Adipocyte (in vitro differentiated cells): ENCODE results near the gene AZU1.

Experiments
- DNase-seq: peaks from one replicate; pipeline ENCODE4 v3.0.0-alpha.2; 2015; ENCODE audit warnings: low read depth
- H3K27me3 ChIP-seq: replicated peaks from 2 replicates; pipeline ENCODE4 v1.7.0; 2013; ENCODE audit warnings: mild to moderate bottlenecking, low read length, moderate library complexity; ENCODE audit not compliant: control insufficient read depth, insufficient read depth
- H3K36me3 ChIP-seq: 2 replicates; pipeline ENCODE4 v1.7.0; 2013; ENCODE audit warnings: low read length, mild to moderate bottlenecking, moderate library complexity; ENCODE audit not compliant: control insufficient read depth, insufficient read depth, severe bottlenecking
- H3K4me1 ChIP-seq: 2 replicates; pipeline ENCODE4 v1.7.0; 2013; ENCODE audit warnings: mild to moderate bottlenecking, low read length, moderate library complexity; ENCODE audit not compliant: control insufficient read depth, insufficient read depth
- H3K4me3 ChIP-seq: 2 replicates; pipeline ENCODE4 v1.7.0; 2013; ENCODE audit warnings: mild to moderate bottlenecking, low read length, moderate library complexity
- H3K9ac ChIP-seq: 2 replicates; pipeline ENCODE4 v1.7.0; 2013; ENCODE audit warnings: mild to moderate bottlenecking, low read length, moderate library complexity
- H3K9me3 ChIP-seq: 2 replicates; pipeline ENCODE4 v1.7.0; 2013; ENCODE audit warnings: mild to moderate bottlenecking, low read length, moderate library complexity; ENCODE audit not compliant: control insufficient read depth

Gene AZU1

GRCh38 chr19:867855-868457 is 40.3 kb downstream of the AZU1 start:
- no peaks in the 10 kb centered on the region for H3K9me3 ChIP-seq
- H3K27me3 ChIP-seq: no peaks in the 10 kb centered on the region
- no peak overlapping the region for H3K4me3 ChIP-seq
- no peak overlapping the region for H3K9ac ChIP-seq
- peaks cover 23% of the 10 kb centered on the region for H3K4me1 ChIP-seq
- peaks cover 11% of the 10 kb centered on the region for H3K36me3 ChIP-seq
- no peak for DNase-seq

GRCh38 chr19:868458-869244 is 41.0 kb downstream of the AZU1 start:
- H3K4me1 ChIP-seq: peaks cover 23% of the 10 kb centered on the region
- H3K36me3 ChIP-seq: peaks cover 6% of the 10 kb centered on the region
- H3K4me3 ChIP-seq: no peak overlapping the region
- H3K27me3 ChIP-seq: no peaks in the 10 kb centered on the region
- H3K9ac ChIP-seq: peak overlapping the region; percentile 55
- no peak for DNase-seq
- H3K9me3 ChIP-seq: no peaks in the 10 kb centered on the region

GRCh38 chr19:869245-870177 is 41.9 kb downstream of the AZU1 start:
- Histone ChIP-seq H3K4me1 (peaks cover 23% of the 10 kb centered on the region), H3K36me3 (peaks cover 3% of the 10 kb centered on the region), H3K4me3 (no peak overlapping the region), H3K9ac (peak overlapping the region; percentile 55), H3K9me3 (no peaks in the 10 kb centered on the region), H3K27me3 (no peaks in the 10 kb centered on the region)
- DNase-seq: peak; percentile 97

GRCh38 chr19:870314-870713 is 42.7 kb downstream of the AZU1 start:
- Histone ChIP-seq H3K4me1 (peaks cover 23% of the 10 kb centered on the region), H3K4me3 (no peak overlapping the region), H3K36me3 (peaks cover 7% of the 10 kb centered on the region), H3K9me3 (no peaks in the 10 kb centered on the region), H3K9ac (peak overlapping the region; percentile 53), H3K27me3 (no peaks in the 10 kb centered on the region)
- no peak for DNase-seq

GRCh38 chr19:870963-871401 is 43.3 kb downstream of the AZU1 start:
- Histone ChIP-seq H3K36me3 (peaks cover 14% of the 10 kb centered on the region), H3K9ac (no peak overlapping the region), H3K27me3 (no peaks in the 10 kb centered on the region), H3K4me3 (no peak overlapping the region), H3K9me3 (no peaks in the 10 kb centered on the region), H3K4me1 (peaks cover 23% of the 10 kb centered on the region)
- DNase-seq: no peak

GRCh38 chr19:871446-872265 is 44.0 kb downstream of the AZU1 start:
- no peaks in the 10 kb centered on the region for H3K9me3 ChIP-seq
- H3K36me3 ChIP-seq: peaks cover 18% of the 10 kb centered on the region
- H3K4me3 ChIP-seq: no peak overlapping the region
- H3K27me3 ChIP-seq: no peaks in the 10 kb centered on the region
- H3K4me1 ChIP-seq: peaks cover 23% of the 10 kb centered on the region
- DNase-seq: peak; percentile 45
- no peak overlapping the region for H3K9ac ChIP-seq

- peaks cover 23% of the 10 kb centered on the region for H3K4me1 ChIP-seq
- no peaks in the 10 kb centered on the region for H3K27me3 ChIP-seq
- H3K4me3 ChIP-seq: no peak overlapping the region
- H3K36me3 ChIP-seq: peaks cover 21% of the 10 kb centered on the region
- H3K9me3 ChIP-seq: no peaks in the 10 kb centered on the region
- DNase-seq: peak; percentile 60
- no peak overlapping the region for H3K9ac ChIP-seq
These were observed 44.8 kb downstream of the AZU1 start for GRCh38 chr19:872266-872951.

GRCh38 chr19:873084-873483 is 45.4 kb downstream of the AZU1 start:
- Histone ChIP-seq H3K4me1 (peaks cover 23% of the 10 kb centered on the region), H3K4me3 (no peak overlapping the region), H3K9ac (no peak overlapping the region), H3K27me3 (no peaks in the 10 kb centered on the region), H3K9me3 (no peaks in the 10 kb centered on the region), H3K36me3 (peaks cover 21% of the 10 kb centered on the region)
- DNase-seq: peak; percentile 27

- no peak overlapping the region for H3K4me3 ChIP-seq
- DNase-seq: no peak
- peaks cover 22% of the 10 kb centered on the region for H3K4me1 ChIP-seq
- no peak overlapping the region for H3K9ac ChIP-seq
- H3K27me3 ChIP-seq: no peaks in the 10 kb centered on the region
- peaks cover 21% of the 10 kb centered on the region for H3K36me3 ChIP-seq
- no peaks in the 10 kb centered on the region for H3K9me3 ChIP-seq
These were observed 46.0 kb downstream of the AZU1 start for GRCh38 chr19:873561-874041.

- Histone ChIP-seq H3K36me3 (peaks cover 24% of the 10 kb centered on the region), H3K4me3 (no peak overlapping the region), H3K27me3 (no peaks in the 10 kb centered on the region), H3K4me1 (peaks cover 7% of the 10 kb centered on the region), H3K9ac (no peak overlapping the region), H3K9me3 (no peaks in the 10 kb centered on the region)
- DNase-seq: no peak
These were observed 47.7 kb downstream of the AZU1 start for GRCh38 chr19:875265-875879.
